Stimulated activated CD4-positive, alpha-beta T cell treated with anti-CD3 and anti-CD28 coated beads, Interleukin-2, amount 100 ng/mL, for 48 hours (primary cell): Measurements from ENCODE around the gene CXCL16.
"Not testable (repeated sequence)": the region's sequence is repeated elsewhere in the genome, so short reads cannot be mapped to it uniquely, and the experiment has no call there.

Source experiments
- DNase-seq, 2 donors: peaks; one replicate each; pipeline ENCODE4 v3.0.0-alpha.2; 2020

Gene CXCL16

GRCh38 chr17:4720787-4721186 lies 18.9 kb downstream of the CXCL16 start:
- DNase-seq: no peak

DNA sequence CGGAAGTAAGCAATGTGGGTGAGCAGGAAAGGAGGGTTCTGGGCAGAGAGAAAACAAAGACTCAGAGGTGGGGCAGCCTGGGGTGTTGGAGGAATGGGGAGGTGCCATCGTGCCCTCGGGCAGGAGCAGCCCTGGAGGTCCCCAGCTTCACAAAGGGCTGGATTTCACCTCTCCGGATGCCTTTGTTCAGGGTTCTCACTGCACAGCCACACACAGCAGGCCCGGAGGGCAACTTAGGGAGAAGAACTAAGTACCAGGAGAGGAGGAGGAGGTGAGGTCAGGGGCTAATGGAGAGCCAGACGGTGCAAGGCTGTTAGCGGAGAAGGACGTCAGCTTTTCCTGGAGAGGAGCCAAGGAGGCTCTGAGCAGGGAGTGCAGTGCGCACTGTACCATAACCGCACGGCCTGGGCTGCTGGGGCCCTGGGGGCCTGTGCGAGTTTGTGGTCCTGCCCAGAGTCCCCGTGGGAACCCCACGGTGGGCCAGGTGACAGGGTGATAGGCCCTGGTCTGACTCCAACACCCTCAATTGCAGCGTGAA lies 20.0 kb downstream of the CXCL16 start:
- DNase-seq: no peak

DNA sequence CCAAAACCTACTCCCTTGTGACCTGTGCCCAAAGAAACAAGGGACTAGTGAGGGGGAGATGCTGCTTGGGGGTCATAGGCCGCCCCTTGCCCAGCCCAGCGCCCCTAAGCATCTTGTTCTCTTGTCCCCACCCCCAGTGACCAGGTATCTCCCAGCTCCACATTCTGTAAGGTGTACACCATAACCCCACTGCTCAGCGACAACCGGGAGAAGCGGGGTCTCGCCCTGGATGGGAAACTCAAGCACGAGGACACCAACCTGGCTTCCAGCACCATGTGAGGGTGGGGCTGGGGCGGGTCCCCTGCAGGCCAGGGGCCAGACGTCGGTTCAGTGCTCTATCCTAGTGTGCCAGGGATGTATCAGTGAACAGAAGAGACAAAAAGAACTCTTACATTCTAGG lies 20.6 kb downstream of the CXCL16 start:
- no peak for DNase-seq

DNA sequence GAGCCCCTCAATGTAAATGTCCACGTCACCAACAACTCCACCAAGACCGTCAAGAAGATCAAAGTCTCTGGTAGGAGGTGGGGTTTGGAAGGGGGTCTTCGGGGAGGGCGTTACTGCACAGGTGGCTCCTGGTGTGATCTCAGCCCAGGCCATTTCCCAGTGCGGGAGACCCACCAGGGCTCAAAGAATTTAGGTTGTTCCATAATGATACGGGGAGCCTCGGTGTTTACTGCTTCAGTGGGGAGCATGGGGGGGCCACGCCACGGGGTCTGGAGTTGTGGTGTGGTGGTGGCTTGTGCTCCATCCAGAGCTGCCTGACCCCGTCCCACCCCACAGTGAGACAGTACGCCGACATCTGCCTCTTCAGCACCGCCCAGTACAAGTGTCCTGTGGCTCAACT lies 21.5 kb downstream of the CXCL16 start:
- no peak for DNase-seq

GRCh38 chr17:4717791-4718190 lies 21.9 kb downstream of the CXCL16 start:
- no peak for DNase-seq

GRCh38 chr17:4716081-4716480 lies 23.6 kb downstream of the CXCL16 start:
- DNase-seq: no peak

DNA sequence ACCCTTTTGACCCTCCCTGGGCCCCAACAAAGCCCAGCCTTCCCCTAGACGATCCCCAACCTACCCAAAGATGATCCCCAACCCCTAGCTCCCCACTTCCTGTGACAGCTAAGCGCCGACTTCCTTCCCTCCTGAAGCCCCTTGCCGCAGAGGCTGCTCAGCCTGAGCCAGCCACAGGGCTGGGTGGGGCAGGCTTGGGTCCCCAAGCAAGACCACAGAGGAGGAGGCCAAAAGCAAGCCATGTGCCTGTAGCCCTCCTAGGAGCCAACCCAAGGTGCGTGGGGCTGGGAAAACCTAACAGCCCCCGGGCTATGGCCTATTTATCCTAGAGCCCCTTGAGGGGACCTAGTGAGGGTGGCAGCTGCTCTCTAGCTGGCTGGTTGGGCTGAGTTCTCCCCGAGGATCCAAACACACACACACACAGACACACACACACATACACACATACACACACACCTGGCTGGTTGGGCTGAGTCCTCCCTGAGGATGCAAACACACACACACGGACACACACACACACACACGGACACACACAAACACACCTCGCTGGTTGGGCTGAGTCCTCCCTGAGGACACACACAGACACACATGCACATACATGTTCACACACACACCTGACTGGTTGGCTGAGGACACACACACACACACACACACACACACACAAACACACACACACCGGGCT lies 24.5 kb downstream of the CXCL16 start:
- DNase-seq: no peak

GRCh38 chr17:4714340-4715062 lies 25.2 kb downstream of the CXCL16 start:
- not testable (repeated sequence) for DNase-seq

- no peak for DNase-seq
Observed at GRCh38 chr17:4712526-4712925, 27.2 kb downstream of the CXCL16 start.

- no peak for DNase-seq
Observed at GRCh38 chr17:4711661-4712181, 28.0 kb downstream of the CXCL16 start.

- no peak for DNase-seq
Observed at GRCh38 chr17:4710693-4711634, 28.8 kb downstream of the CXCL16 start.

GRCh38 chr17:4709794-4710692 lies 29.7 kb downstream of the CXCL16 start, which contains the start of gene ARRB2:
ARRB2 (plus strand) TSS chr17:4710632; CDS start chr17:4710722, 90 bp downstream.
- DNase-seq: peak; percentile 96

DNA sequence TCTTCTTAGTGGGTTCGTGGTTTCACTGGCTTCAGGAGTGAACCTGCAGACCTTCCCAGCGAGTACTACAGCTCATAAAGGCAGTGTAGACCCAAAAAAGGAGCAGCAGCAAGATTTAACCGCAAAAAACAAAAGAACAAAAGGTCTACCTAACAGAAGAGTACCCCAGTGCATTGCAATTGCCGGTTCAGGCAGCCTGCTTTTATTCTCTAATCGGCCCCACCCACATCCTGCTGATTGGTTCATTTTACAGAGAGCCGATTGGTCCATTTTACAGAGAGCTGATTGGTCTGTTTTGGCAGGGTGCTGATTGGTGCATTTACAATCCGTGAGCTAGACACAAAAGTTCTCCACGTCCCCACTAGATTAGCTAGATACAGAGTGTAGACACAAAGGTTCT lies 31.3 kb downstream of the CXCL16 start:
- peak; percentile 37 to 47 for DNase-seq

DNA sequence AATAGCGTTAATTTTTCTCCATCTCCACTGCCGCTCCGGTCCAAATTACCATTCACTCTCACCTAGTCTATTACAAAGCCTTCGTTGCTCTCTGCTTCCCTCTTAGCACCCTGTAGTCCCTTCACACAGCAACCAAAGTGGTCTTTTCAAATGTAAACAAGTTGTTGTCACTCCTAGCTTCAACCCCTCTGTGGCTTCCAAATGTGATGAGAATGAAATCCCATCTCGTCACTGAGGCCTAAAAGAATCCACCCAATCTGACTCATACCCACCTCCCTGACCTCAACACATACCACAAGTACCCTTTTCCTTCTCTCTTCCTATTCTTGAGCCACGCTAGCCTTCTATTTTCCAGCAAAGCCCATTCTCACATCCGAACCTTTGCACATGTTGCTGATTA lies 33.6 kb downstream of the CXCL16 start:
- no peak for DNase-seq

- no peak for DNase-seq
Observed at GRCh38 chr17:4704991-4705390, 34.7 kb downstream of the CXCL16 start.

GRCh38 chr17:4704574-4704907 lies 35.2 kb downstream of the CXCL16 start:
- DNase-seq: not testable (repeated sequence)

DNA sequence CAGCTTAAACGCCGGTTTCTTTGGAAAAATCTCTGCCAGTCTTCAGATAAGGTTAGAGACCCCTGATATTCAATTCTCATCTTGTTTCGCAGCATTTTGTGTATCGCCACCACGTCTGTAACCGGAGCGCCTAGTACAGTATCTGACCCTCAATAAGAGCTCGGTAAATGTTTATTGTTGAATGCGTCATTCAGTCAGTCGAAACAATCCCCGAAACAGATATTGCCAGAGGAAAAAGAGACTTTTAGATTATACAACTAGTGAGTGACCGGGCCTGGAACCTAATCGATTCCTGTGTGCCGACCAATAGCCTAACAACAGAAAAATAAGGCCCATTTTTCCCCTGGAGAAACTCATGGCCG lies 36.4 kb downstream of the CXCL16 start:
- no peak for DNase-seq

DNA sequence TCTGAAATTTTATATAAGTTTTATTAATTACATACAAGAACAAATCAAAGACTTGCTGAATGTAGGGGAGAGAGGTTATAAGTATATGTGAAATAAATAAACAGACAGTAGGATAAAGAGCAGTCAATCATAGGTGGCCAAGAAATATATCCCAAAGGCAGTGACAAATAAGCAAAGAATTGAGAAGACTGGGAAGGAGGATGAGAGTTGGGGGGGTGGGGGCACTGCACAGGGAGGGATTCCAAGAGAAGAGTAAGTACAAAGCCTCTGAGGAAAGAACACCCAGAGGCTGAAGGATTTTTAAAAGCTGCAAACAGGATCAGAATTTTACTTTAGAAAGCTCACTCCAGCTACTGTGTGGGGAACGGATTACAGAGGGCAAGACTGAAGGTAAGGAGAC lies 38.6 kb downstream of the CXCL16 start:
- DNase-seq: no peak

- DNase-seq: not testable (repeated sequence)
Observed at GRCh38 chr17:4699401-4700056, 40.2 kb downstream of the CXCL16 start.

DNA sequence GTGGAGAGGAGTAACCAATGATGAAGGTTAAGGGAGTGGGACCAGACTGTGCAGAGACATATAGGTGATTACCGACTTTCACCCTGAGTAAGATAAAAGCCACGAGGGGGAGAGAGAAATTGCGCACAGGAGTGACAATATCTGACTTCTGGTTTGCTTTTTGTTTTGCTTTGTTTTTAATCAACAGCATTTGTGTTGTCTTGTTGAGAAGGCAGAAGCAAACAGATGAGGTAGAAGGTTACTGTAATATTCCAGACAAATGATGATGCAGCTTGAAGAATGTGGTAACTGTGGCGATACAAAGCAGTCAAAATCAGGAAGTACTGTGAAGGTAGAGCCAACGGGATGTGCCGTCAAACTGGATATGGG lies 43.3 kb downstream of the CXCL16 start:
- no peak for DNase-seq

DNA sequence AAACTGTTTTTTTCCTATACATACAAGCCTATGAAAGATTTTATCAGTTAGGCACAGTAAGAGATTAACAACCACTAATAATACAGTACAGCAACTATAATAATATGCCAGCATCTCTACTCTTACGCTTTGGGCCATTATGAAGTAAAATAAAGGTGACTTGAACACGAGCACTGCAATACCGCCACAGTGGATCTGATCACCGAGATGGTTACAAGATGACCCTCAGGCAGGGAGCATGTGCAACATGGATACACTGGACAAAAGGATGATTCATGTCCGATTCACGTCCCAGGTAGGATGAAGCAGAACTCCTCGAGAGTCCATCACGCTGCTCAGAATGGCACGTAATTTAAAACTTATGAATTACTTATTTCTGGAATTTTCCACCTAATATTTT lies 46.3 kb downstream of the CXCL16 start:
- no peak for DNase-seq

- no peak for DNase-seq
Observed at GRCh38 chr17:4691686-4692085, 48.0 kb downstream of the CXCL16 start.
